Uterus (tissue), 2 donors: ENCODE results near the gene ZDHHC14.

Experiments
- CTCF ChIP-seq, 4 experiments: fragments of 200-600 bp in 2 of 4; fragments of 450-650 bp in 2 of 4; sonication (generic) in 2 of 4; IDR thresholded peaks; one replicate each; pipeline ENCODE4 v1.5.1; 2016 to 2019; ENCODE audit warnings: antibody characterized with exemption in 4 of 4, mild to moderate bottlenecking in 2 of 4, moderate library complexity in 1 of 4
- POLR2A ChIP-seq, 2 donors: fragments of 450-650 bp; IDR thresholded peaks; one replicate each; pipeline ENCODE4 v1.6.1; 2016; ENCODE audit warnings: antibody characterized with exemption in 2 of 2, mild to moderate bottlenecking in 1 of 2, moderate library complexity in 1 of 2

- no peak for TF ChIP-seq POLR2A (IDR thresholded peaks at IDR 0.05)
- TF ChIP-seq CTCF (IDR thresholded peaks at IDR 0.05), result no peak
Observed at GRCh38 chr6:157461000-157461915, 80.3 kb downstream of the ZDHHC14 start.
